K562 (cell line): ENCODE results near the gene TMEM204. TPM values are rescaled to one million over a fixed set of nuclear protein-coding genes. Genes with fewer than 3 reads are reported as not detected.

Experiments used
- ATAC-seq: fragments of 200-7000 bp; cut with Tn5 transposase; 3 replicates; pipeline ENCODE4 v1.9.1; 2020; ENCODE audit warnings: moderate library complexity
- BruUV-seq: library from RNA; stranded (reverse); fragments of 400-500 nt; replicated peaks from 2 replicates; lab custom pipeline; 2021; lab: Mats Ljungman, UMichigan
- CTCF ChIA-PET: fragments of 300-600 bp; formaldehyde crosslinking; extraction: SDS; loops from one replicate; lab custom pipeline; 2021; ENCODE audit warnings: low intra/inter-chr PET ratio; lab: Yijun Ruan, JAX
- POLR2A ChIA-PET: fragments of 300-600, 350-650 bp; sonication (Branson Sonifier 250); formaldehyde crosslinking; extraction: SDS; loops from one replicate; lab custom pipeline; 2021; ENCODE audit warnings: antibody characterized with exemption, inconsistent platforms; lab: Yijun Ruan, JAX
- DNase-seq, 4 experiments: peaks; one replicate each; pipeline versions ENCODE4 v3.0.0 to v3.0.0-alpha.2; 2011 to 2018; ENCODE audit warnings: low spot score in 3 of 4, mixed read lengths in 3 of 4; ENCODE audit errors: extremely low read depth in 1 of 4
- FAIRE-seq: peaks from 2 replicates; lab custom pipeline; 2011; peaks lifted over from hg19 to GRCh38; lab: Jason Lieb, UNC
- H2AFZ ChIP-seq: 2 replicates; pipeline ENCODE4 v1.6.0; 2011; ENCODE audit warnings: low read depth, low read length, control low read depth, inconsistent platforms
- H3K27ac ChIP-seq: fragments of 200-600 bp; 3 replicates; pipeline ENCODE4 v1.8.0; 2011; ENCODE audit warnings: low read depth, mild to moderate bottlenecking, control low read depth, inconsistent platforms, low read length, moderate library complexity, mixed read lengths; ENCODE audit errors: extremely low read depth
- H3K27me3 ChIP-seq, 2 experiments: fragments of 300-600 bp in 1 of 2; 2 replicates in 1 of 2; 3 replicates in 1 of 2; pipeline versions ENCODE4 v1.6.0 to v1.8.0; 2011; ENCODE audit warnings: inconsistent platforms in 2 of 2, low read length in 2 of 2, mild to moderate bottlenecking in 1 of 2, mixed read lengths in 1 of 2, moderate library complexity in 1 of 2; ENCODE audit not compliant: control insufficient read depth in 2 of 2, insufficient read depth in 2 of 2
- H3K36me3 ChIP-seq: fragments of 300-600 bp; 3 replicates; pipeline ENCODE4 v1.8.0; 2011; ENCODE audit warnings: mild to moderate bottlenecking, low read length, inconsistent platforms; ENCODE audit not compliant: control insufficient read depth, insufficient read depth
- H3K4me1 ChIP-seq, 2 experiments: fragments of 200-600 bp in 1 of 2; replicated peaks in 1 of 2; 2 replicates in 1 of 2; 3 replicates in 1 of 2; pipeline versions ENCODE4 v1.5.1 to v1.8.0; 2011; ENCODE audit warnings: inconsistent platforms in 2 of 2, low read length in 2 of 2, mild to moderate bottlenecking in 1 of 2, mixed read lengths in 1 of 2, moderate library complexity in 1 of 2; ENCODE audit not compliant: control insufficient read depth in 2 of 2, insufficient read depth in 2 of 2
- H3K4me2 ChIP-seq: 2 replicates; pipeline ENCODE4 v1.6.1; 2011; ENCODE audit warnings: low read length, control low read depth, inconsistent platforms, mixed read lengths; ENCODE audit not compliant: insufficient read depth
- H3K4me3 ChIP-seq: fragments of 200-600 bp; sonication (generic), shearing (Covaris generic); 2 replicates; pipeline ENCODE4 v1.5.1; 2016; ENCODE audit warnings: control low read depth, inconsistent platforms
- H3K79me2 ChIP-seq: fragments of 200-600 bp; 3 replicates; pipeline ENCODE4 v1.8.0; 2011; ENCODE audit warnings: low read length, inconsistent platforms; ENCODE audit not compliant: control insufficient read depth, insufficient read depth
- H3K9ac ChIP-seq, 2 experiments: 2 replicates each; pipeline versions ENCODE4 v1.6.0 to v1.6.1; 2011; ENCODE audit warnings: low read depth in 2 of 2, low read length in 2 of 2, control low read depth in 1 of 2, inconsistent platforms in 1 of 2, mild to moderate bottlenecking in 1 of 2, mixed read lengths in 1 of 2; ENCODE audit not compliant: insufficient read depth in 1 of 2
- H3K9me1 ChIP-seq: one replicate; pipeline ENCODE4 v1.6.0; 2011; ENCODE audit warnings: inconsistent platforms, mild to moderate bottlenecking, low read length, moderate library complexity; ENCODE audit not compliant: control insufficient read depth, insufficient read depth
- H3K9me3 ChIP-seq: replicated peaks from 2 replicates; pipeline ENCODE4 v1.5.1; 2011; ENCODE audit warnings: low read depth, low read length, inconsistent platforms; ENCODE audit not compliant: control insufficient read depth, insufficient read depth
- H4K20me1 ChIP-seq: replicated peaks from 2 replicates; pipeline ENCODE4 v1.6.1; 2011; ENCODE audit warnings: low read length, inconsistent platforms, mixed read lengths; ENCODE audit not compliant: control insufficient read depth, insufficient read depth
- CBX5 ChIP-seq: IDR thresholded peaks from 2 replicates; pipeline ENCODE4 v1.6.1; 2014; ENCODE audit warnings: low read depth, borderline replicate concordance
- CCAR2 ChIP-seq: fragments of 200-400 bp; formaldehyde crosslinking; IDR thresholded peaks from 2 replicates; pipeline ENCODE4 v1.6.1; 2017; ENCODE audit warnings: mild to moderate bottlenecking, low read depth, low read length
- KDM5B ChIP-seq: fragments of 200-600 bp; sonication (generic); IDR thresholded peaks from 2 replicates; pipeline ENCODE4 v1.6.1; 2012; ENCODE audit warnings: low read depth, mild to moderate bottlenecking, moderate library complexity, low read length, control low read depth, inconsistent platforms; ENCODE audit not compliant: insufficient replicate concordance
- NELFE ChIP-seq: IDR thresholded peaks from 2 replicates; pipeline ENCODE4 v1.6.1; 2011; ENCODE audit warnings: mild to moderate bottlenecking; ENCODE audit not compliant: insufficient read depth, insufficient read length
- SAP30 ChIP-seq: fragments of 200-600 bp; sonication (generic); IDR thresholded peaks from 2 replicates; pipeline ENCODE4 v1.6.1; 2012; ENCODE audit warnings: borderline replicate concordance, low read depth, mild to moderate bottlenecking, moderate library complexity, low read length, control low read depth, inconsistent platforms; ENCODE audit not compliant: insufficient read depth, poor library complexity, severe bottlenecking
- SMARCB1 ChIP-seq: IDR thresholded peaks from 2 replicates; pipeline ENCODE4 v1.6.1; 2011; ENCODE audit warnings: improper control_type of control experiment, low read depth; ENCODE audit not compliant: insufficient read length
- ZEB2 ChIP-seq: fragments of 450-650 bp; IDR thresholded peaks from 2 replicates; pipeline ENCODE4 v1.6.1; 2016
- ZFP30 ChIP-seq: fragments of 250-450 bp; sonication (Bioruptor Pico); IDR thresholded peaks from 2 replicates; pipeline ENCODE4 v1.8.0; 2022; ENCODE audit warnings: moderate library complexity, mild to moderate bottlenecking, inconsistent platforms, borderline replicate concordance
- ZNF143 ChIP-seq: sonication (generic); formaldehyde crosslinking; IDR thresholded peaks from 2 replicates; pipeline ENCODE4 v1.9.0; 2022; ENCODE audit warnings: mild to moderate bottlenecking, missing genetic modification reagents
- ZNF511 ChIP-seq: sonication (generic); formaldehyde crosslinking; IDR thresholded peaks from 2 replicates; pipeline ENCODE4 v1.8.0; 2022; ENCODE audit warnings: mild to moderate bottlenecking, missing genetic modification reagents
- ZNF785 ChIP-seq: fragments of 250-450 bp; sonication (Bioruptor Pico); IDR thresholded peaks from 2 replicates; pipeline ENCODE4 v1.4.0; 2020; ENCODE audit warnings: mild to moderate bottlenecking
- WGBS: fragments of 100-300 bp; shearing (Covaris generic); methylation state at CpG from one replicate; pipeline ENCODE4 v1.1.6; 2016; ENCODE audit warnings: low coverage, mixed read lengths; ENCODE audit not compliant: insufficient coverage; ENCODE audit errors: missing lambda C conversion rate; 5-methylcytosine and 5-hydroxymethylcytosine counted together
- in situ Hi-C: fragments of 300-500 bp; cut with MboI; formaldehyde crosslinking; loops from 4 replicates; pipeline ENCODE4 v1.15.0; 2018; ENCODE audit warnings: inconsistent platforms, mixed read lengths
- intact Hi-C: fragments of 100-400 bp; cut with micrococcal nuclease; formaldehyde crosslinking; loops from 2 replicates; pipeline ENCODE4 v1.14.2; 2022
- polyA plus RNA-seq, 8 experiments: library from polyadenylated mRNA; depleted of rRNA in 4 of 8; stranded (reverse) in 5 of 8; unstranded in 3 of 8; fragments of >200 nt; fragmentation: Nextera tagmentation in 2 of 8; fragmentation: Illumina TruSeq in 1 of 8; extraction: Ambion mirVana in 2 of 8; extraction: Trizol in 1 of 8; gene quantifications; 2 replicates each; pipeline versions ENCODE4 v1.2.1 to v1.2.3, GENCODE V29; 2011 to 2014; ENCODE audit warnings: inconsistent platforms in 1 of 8, missing spikeins in 1 of 8
- total RNA-seq, 7 experiments: library from RNA; depleted of rRNA in 6 of 7; stranded (reverse); fragments of >200 nt in 6 of 7; fragmentation: Illumina TruSeq in 2 of 7; extraction: Trizol in 2 of 7; gene quantifications; 2 replicates each; pipeline versions ENCODE4 v1.2.1 to v1.2.3, GENCODE V29; 2011 to 2021; ENCODE audit warnings: low replicate concordance in 1 of 7
- TF ChIP-seq, protein P1 (sequence below): fragments of 250-450 bp; sonication (Bioruptor Pico); IDR thresholded peaks from 2 replicates; pipeline ENCODE4 v1.5.0; 2021
- TF ChIP-seq, protein P2 (sequence below): fragments of 250-450 bp; sonication (Bioruptor Pico); IDR thresholded peaks from 2 replicates; pipeline ENCODE4 v1.5.0; 2022; ENCODE audit warnings: mild to moderate bottlenecking

TMEM204 gene
- total and polyA plus RNA-seq, 9 of the 15 experiments (the other 6 are each of a cell fraction or from before 2014, with no cell fraction given) = 0.04 to 0.18 TPM; not detected in 7

DNA sequence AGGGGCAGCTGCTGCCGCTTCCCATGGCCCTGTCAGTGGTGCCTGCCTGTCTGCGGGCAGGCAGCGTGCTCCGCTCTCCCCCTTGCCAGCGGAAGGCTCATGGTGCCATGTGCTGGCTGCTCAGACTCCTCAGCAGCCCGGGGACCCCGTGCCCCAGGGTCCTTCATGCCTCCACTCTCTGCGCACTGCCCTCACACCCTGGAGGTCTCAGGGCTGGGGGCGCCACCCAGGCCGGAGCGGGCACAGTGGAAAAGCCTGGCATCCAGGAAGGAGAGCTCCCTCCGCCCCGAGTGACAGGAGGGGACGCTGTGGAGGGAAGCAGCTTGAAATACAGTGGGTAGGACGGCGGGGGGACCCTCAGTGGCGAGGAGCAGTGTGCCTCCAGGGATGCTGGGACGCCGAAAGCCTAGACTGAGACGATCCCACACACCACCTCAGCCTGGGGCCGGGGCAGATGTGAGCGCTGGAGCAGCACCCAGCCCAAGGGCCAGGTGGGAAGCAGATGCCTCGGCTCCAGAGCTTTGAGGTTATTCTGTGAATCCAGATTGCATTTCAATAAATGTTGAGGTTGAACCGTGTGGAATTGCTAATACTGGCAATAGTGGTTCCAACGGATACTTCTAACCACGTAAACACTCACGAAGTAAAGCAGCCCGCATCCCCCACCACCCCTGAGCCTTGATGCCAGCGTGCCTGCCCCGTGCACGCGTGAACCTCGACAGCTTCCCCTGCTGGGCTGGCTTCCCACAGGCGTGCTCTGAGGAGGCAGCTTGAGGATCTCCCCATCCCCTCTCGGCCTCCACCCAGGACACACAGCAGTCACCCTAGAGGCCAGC lies 6.5 kb downstream of the TMEM204 start:
- DNase-seq = no peak
- Histone ChIP-seq H2AFZ (no peak overlapping the region), H3K9me1 (no peaks in the 10 kb centered on the region), H3K4me2 (no peak overlapping the region), H3K36me3 (no peaks in the 10 kb centered on the region), H3K79me2 (no peaks in the 10 kb centered on the region), H3K9ac (peak overlapping the region in 1 of 2 experiments; percentile 43; a peak in 1 of 4 replicates), H3K4me1 (peaks cover 11 to 72% of the 10 kb centered on the region in 2 experiments; a peak in 4 of 5 replicates), H3K9me3 (no peaks in the 10 kb centered on the region), H3K27me3 (peaks cover 2 to 18% of the 10 kb centered on the region in 2 experiments; a peak in 2 of 5 replicates), H3K4me3 (no peak overlapping the region), H3K27ac (no peak overlapping the region), H4K20me1 (0 out of 2 replicates have a peak, but pooled peaks cover 7% of the 10 kb centered on the region)
- intact Hi-C loops = no loop called here
- 50% methylated on average over 31 of the region's 35 CpGs for WGBS
- POLR2A ChIA-PET = interaction anchor here (0.6 to 1.2 kb wide), 3 partner anchors 12 to 272 kb away, joined by 3 to 4 read pairs (median 3); no protein-coding TSS in a partner anchor
- CTCF ChIA-PET = no interaction called here
- ATAC-seq = no peak
- no TSS peak for BruUV-seq
- FAIRE-seq = no peak
- in situ Hi-C loops = no loop called here
- TF ChIP-seq KDM5B = no peak
- TF ChIP-seq CBX5 = no peak
- no peak for TF ChIP-seq ZNF785 (CRISPR knock-in tag)
- TF ChIP-seq NELFE = no peak
- TF ChIP-seq CCAR2 = no peak
- TF ChIP-seq ZFP30 (CRISPR knock-in tag) = no peak
- TF ChIP-seq ZNF143 (CRISPR knock-in tag) = no peak
- TF ChIP-seq ZEB2 = no peak
- no peak for TF ChIP-seq ZNF511 (CRISPR knock-in tag)
- TF ChIP-seq SAP30 = no peak
- TF ChIP-seq, protein P1, sequence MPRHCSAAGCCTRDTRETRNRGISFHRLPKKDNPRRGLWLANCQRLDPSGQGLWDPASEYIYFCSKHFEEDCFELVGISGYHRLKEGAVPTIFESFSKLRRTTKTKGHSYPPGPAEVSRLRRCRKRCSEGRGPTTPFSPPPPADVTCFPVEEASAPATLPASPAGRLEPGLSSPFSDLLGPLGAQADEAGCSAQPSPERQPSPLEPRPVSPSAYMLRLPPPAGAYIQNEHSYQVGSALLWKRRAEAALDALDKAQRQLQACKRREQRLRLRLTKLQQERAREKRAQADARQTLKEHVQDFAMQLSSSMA (CRISPR knock-in tag) = no peak
- TF ChIP-seq SMARCB1 = no peak
- TF ChIP-seq, protein P2, sequence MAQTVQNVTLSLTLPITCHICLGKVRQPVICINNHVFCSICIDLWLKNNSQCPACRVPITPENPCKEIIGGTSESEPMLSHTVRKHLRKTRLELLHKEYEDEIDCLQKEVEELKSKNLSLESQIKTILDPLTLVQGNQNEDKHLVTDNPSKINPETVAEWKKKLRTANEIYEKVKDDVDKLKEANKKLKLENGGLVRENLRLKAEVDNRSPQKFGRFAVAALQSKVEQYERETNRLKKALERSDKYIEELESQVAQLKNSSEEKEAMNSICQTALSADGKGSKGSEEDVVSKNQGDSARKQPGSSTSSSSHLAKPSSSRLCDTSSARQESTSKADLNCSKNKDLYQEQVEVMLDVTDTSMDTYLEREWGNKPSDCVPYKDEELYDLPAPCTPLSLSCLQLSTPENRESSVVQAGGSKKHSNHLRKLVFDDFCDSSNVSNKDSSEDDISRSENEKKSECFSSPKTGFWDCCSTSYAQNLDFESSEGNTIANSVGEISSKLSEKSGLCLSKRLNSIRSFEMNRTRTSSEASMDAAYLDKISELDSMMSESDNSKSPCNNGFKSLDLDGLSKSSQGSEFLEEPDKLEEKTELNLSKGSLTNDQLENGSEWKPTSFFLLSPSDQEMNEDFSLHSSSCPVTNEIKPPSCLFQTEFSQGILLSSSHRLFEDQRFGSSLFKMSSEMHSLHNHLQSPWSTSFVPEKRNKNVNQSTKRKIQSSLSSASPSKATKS = no peak
